ENCODE data around the gene RNF150. TPM values are rescaled to one million over a fixed set of nuclear protein-coding genes. Genes with fewer than 3 reads are reported as not detected.

Gene RNF150
- total RNA-seq, 1 experiment from 2014 or later: 1.3 TPM

- ATAC-seq (no peak), DNase-seq (ENCODE audit: low read depth, low spot score) (no peak)
- CTCF ChIA-PET: no interaction called here
- no peaks in the 10 kb centered on the region for H3K36me3 ChIP-seq (ENCODE audit: control insufficient read depth, insufficient read depth, low read length)
- POLR2A ChIA-PET: no interaction called here
- H3K9me3 ChIP-seq (ENCODE audit: control insufficient read depth, insufficient read depth, low read depth, low read length): no peaks in the 10 kb centered on the region
- no peak overlapping the region for H3K27ac ChIP-seq (ENCODE audit: low read length)
- intact Hi-C loops (cut with micrococcal nuclease; ENCODE audit: unreplicated experiment): no loop called here
- no peaks in the 10 kb centered on the region for H3K4me1 ChIP-seq (ENCODE audit: control insufficient read depth, insufficient read depth, low read length)
- BruUV-seq (replicated peaks): no TSS peak
- no peaks in the 10 kb centered on the region for H3K27me3 ChIP-seq (ENCODE audit: control insufficient read depth, insufficient read depth, low read length)
- in situ Hi-C loops (cut with HindIII; ENCODE audit: low pct_unique_long_range_greater_than_20kb, low sequenced_read_pairs): no loop called here
- no peak for TF ChIP-seq CTCF (IDR thresholded peaks at IDR 0.05)
- TF ChIP-seq REST (IDR thresholded peaks at IDR 0.05; ENCODE audit: insufficient read depth in 1 of 2, low read depth in 2 of 2, low read length in 1 of 2): no peak
- TF ChIP-seq POLR2AphosphoS5 (IDR thresholded peaks at IDR 0.05; ENCODE audit: low read depth, low read length): no peak
- no peak for TF ChIP-seq TCF7L2 (IDR thresholded peaks at IDR 0.05; ENCODE audit: low read depth, low read length)
- H3K4me3 ChIP-seq (ENCODE audit: low read depth in 2 of 2, low read length in 2 of 2): no peak overlapping the region
Measured at GRCh38 chr4:140901736-140902336, 231.4 kb downstream of the RNF150 start.

DNA sequence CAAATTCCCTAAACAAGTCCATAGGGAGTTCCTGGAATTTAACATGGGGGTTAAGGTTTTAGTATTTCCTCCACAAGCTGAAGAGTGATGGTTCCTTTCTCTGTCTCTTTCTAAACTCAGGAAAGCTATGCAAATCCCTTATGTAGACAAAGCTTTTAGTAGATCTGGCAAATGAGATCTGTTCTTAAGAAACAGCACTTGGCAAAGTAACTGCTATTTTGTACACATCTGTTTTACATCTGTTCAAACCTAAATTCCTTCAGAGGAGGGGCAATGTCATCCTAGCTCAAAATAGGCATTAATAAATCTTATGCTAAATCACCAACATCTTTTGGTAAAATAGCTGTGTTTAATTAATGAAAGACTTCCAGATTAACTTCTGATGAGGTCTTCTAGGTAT, 239.3 kb downstream of the RNF150 start:
- intact Hi-C loops (cut with micrococcal nuclease; ENCODE audit: unreplicated experiment): no loop called here
- Histone ChIP-seq H3K9me3 (ENCODE audit: control insufficient read depth, insufficient read depth, low read depth, low read length) (no peaks in the 10 kb centered on the region), H3K36me3 (ENCODE audit: control insufficient read depth, insufficient read depth, low read length) (no peaks in the 10 kb centered on the region), H3K4me3 (ENCODE audit: low read depth in 2 of 2, low read length in 2 of 2) (no peak overlapping the region), H3K27me3 (ENCODE audit: control insufficient read depth, insufficient read depth, low read length) (no peaks in the 10 kb centered on the region), H3K27ac (ENCODE audit: low read length) (no peak overlapping the region), H3K4me1 (ENCODE audit: control insufficient read depth, insufficient read depth, low read length) (no peaks in the 10 kb centered on the region)
- ATAC-seq: no peak
- BruUV-seq (replicated peaks): no TSS peak
- TF ChIP-seq SIN3A (IDR thresholded peaks at IDR 0.05; ENCODE audit: borderline replicate concordance, insufficient read depth, low read depth, low read length) (no peak), CTCF (IDR thresholded peaks at IDR 0.05) (no peak), REST (IDR thresholded peaks at IDR 0.05; ENCODE audit: insufficient read depth in 1 of 2, low read depth in 2 of 2, low read length in 1 of 2) (no peak), TCF7L2 (IDR thresholded peaks at IDR 0.05; ENCODE audit: low read depth, low read length) (no peak), POLR2AphosphoS5 (IDR thresholded peaks at IDR 0.05; ENCODE audit: low read depth, low read length) (no peak)
- POLR2A ChIA-PET: no interaction called here
- in situ Hi-C loops (cut with HindIII; ENCODE audit: low pct_unique_long_range_greater_than_20kb, low sequenced_read_pairs): no loop called here
- CTCF ChIA-PET: no interaction called here
- DNase-seq (ENCODE audit: low read depth, low spot score): no peak
